Upper lobe of left lung (tissue), 6 donors: ENCODE data around the gene NOTCH3. TPM values are rescaled to one million over a fixed set of nuclear protein-coding genes. Genes with fewer than 3 reads are reported as not detected.
A peak's percentile ranks its signal among the peaks of the same experiment; 100 is the strongest.

Experiments
- ATAC-seq, 2 donors: fragments of 200-7000 bp; cut with Tn5 transposase; one replicate each; pipeline ENCODE4 v1.9.1; 2022; ENCODE audit warnings: mild to moderate bottlenecking in 2 of 2, moderate library complexity in 2 of 2; ENCODE audit not compliant: low FRiP score in 2 of 2
- DNase-seq, 2 donors: peaks; one replicate each; pipeline ENCODE4 v3.0.0-alpha.2; 2019 to 2020
- H3K27ac ChIP-seq, 4 donors: fragments of 200-600 bp; sonication (generic); one replicate each; pipeline ENCODE4 v1.5.1; 2016 to 2019
- H3K27me3 ChIP-seq, 4 donors: fragments of 200-600 bp; sonication (generic); one replicate each; pipeline ENCODE4 v1.5.1; 2017 to 2019
- H3K36me3 ChIP-seq, 4 donors: fragments of 200-600 bp; sonication (generic); one replicate each; pipeline ENCODE4 v1.5.1; 2016 to 2019
- H3K4me1 ChIP-seq, 4 donors: fragments of 200-600 bp; sonication (generic); one replicate each; pipeline ENCODE4 v1.5.1; 2018 to 2019
- H3K4me3 ChIP-seq, 4 donors: fragments of 200-600 bp; sonication (generic); one replicate each; pipeline ENCODE4 v1.5.1; 2017 to 2019; ENCODE audit warnings: mild to moderate bottlenecking in 2 of 4, moderate library complexity in 1 of 4
- H3K9me3 ChIP-seq, 4 donors: fragments of 200-600 bp; sonication (generic); one replicate each; pipeline ENCODE4 v1.5.1; 2018 to 2019
- CTCF ChIP-seq, 6 experiments: fragments of 450-650 bp in 4 of 6; fragments of 200-600 bp in 2 of 6; sonication (generic) in 2 of 6; IDR thresholded peaks; one replicate each; pipeline ENCODE4 v1.5.1; 2016 to 2019; ENCODE audit warnings: antibody characterized with exemption in 6 of 6
- EP300 ChIP-seq, 4 donors: sonication (generic); formaldehyde crosslinking; IDR thresholded peaks; one replicate each; pipeline ENCODE4 v1.5.1; 2017; ENCODE audit warnings: antibody characterized with exemption in 4 of 4, control low read depth in 2 of 4
- POLR2A ChIP-seq, 4 donors: fragments of 450-650 bp; IDR thresholded peaks; one replicate each; pipeline ENCODE4 v1.5.1; 2016 to 2017; ENCODE audit warnings: antibody characterized with exemption in 4 of 4, mild to moderate bottlenecking in 2 of 4
- POLR2AphosphoS5 ChIP-seq, 2 donors: sonication (generic); formaldehyde crosslinking; IDR thresholded peaks; one replicate each; pipeline ENCODE4 v1.5.1; 2017; ENCODE audit warnings: antibody characterized with exemption in 2 of 2
- WGBS, 2 donors: methylation state at CpG; one replicate each; pipeline ENCODE4 v1.1.5; 2017 to 2018; 5-methylcytosine and 5-hydroxymethylcytosine counted together
- total RNA-seq, 6 donors: library from RNA; depleted of rRNA in 4 of 6; stranded (reverse); fragments of >200 nt in 4 of 6; gene quantifications; one replicate each; pipeline versions ENCODE4 v1.1.0 to v1.2.1, GENCODE V29; 2016 to 2021
- donor health status: DM: no; HTN: no; CAD: no; lungs with moderate emphysema.
- donor health status: DM: no; HTN: yes; CAD: no; lungs with severe emphysema.

NOTCH3 gene
- total RNA-seq, 6 donors from 2014 or later = 23.9 to 56.6 (median 43.1) TPM

GRCh38 chr19:15248648-15249527 lies 48.1 kb upstream of the NOTCH3 start:
- Histone ChIP-seq H3K27ac (peak overlapping the region; percentile 80 to 90 (median 84)), H3K36me3 (peaks cover 26 to 99% (median 80%) of the 10 kb centered on the region in 4 donors), H3K4me3 (no peak overlapping the region), H3K4me1 (peaks cover 38 to 50% (median 46%) of the 10 kb centered on the region in 4 donors), H3K9me3 (no peaks in the 10 kb centered on the region), H3K27me3 (no peaks in the 10 kb centered on the region)
- ATAC-seq (peak; percentile 57 to 63), DNase-seq (peak; percentile 54 to 90)
- TF ChIP-seq POLR2A (IDR thresholded peaks at IDR 0.05) = no peak
- peak in 1 of 4 donors; percentile 1 for TF ChIP-seq EP300 (IDR thresholded peaks at IDR 0.05)
- peak in 1 of 6 experiments; percentile 0 for TF ChIP-seq CTCF (IDR thresholded peaks at IDR 0.05)
- TF ChIP-seq POLR2AphosphoS5 (IDR thresholded peaks at IDR 0.05) = peak in 1 of 2 donors; percentile 29
- WGBS, 2 donors = 82 to 83% methylated on average over 14 to 19 of the region's 19 CpGs

GRCh38 chr19:15248106-15248505 lies 47.3 kb upstream of the NOTCH3 start:
- H3K9me3 ChIP-seq = no peaks in the 10 kb centered on the region
- no peaks in the 10 kb centered on the region for H3K27me3 ChIP-seq
- H3K4me1 ChIP-seq = peaks cover 38 to 50% (median 46%) of the 10 kb centered on the region in 4 donors
- peaks cover 23 to 99% (median 80%) of the 10 kb centered on the region in 4 donors for H3K36me3 ChIP-seq
- no peak for ATAC-seq
- no peak overlapping the region for H3K4me3 ChIP-seq
- DNase-seq = no peak
- H3K27ac ChIP-seq = peak overlapping the region; percentile 80 to 90 (median 84)
- WGBS, 2 donors = 81 to 88% methylated on average over 3 to 5 of the region's 5 CpGs
- TF ChIP-seq POLR2A (IDR thresholded peaks at IDR 0.05) = no peak
- no peak for TF ChIP-seq POLR2AphosphoS5 (IDR thresholded peaks at IDR 0.05)
- TF ChIP-seq EP300 (IDR thresholded peaks at IDR 0.05) = no peak
- TF ChIP-seq CTCF (IDR thresholded peaks at IDR 0.05) = no peak

GRCh38 chr19:15247107-15248014 lies 46.6 kb upstream of the NOTCH3 start:
- DNase-seq (no peak), ATAC-seq (no peak)
- Histone ChIP-seq H3K27me3 (no peaks in the 10 kb centered on the region), H3K9me3 (no peaks in the 10 kb centered on the region), H3K27ac (peak overlapping the region; percentile 80 to 90 (median 84)), H3K4me1 (peaks cover 34 to 44% (median 39%) of the 10 kb centered on the region in 4 donors), H3K36me3 (peaks cover 16 to 98% (median 81%) of the 10 kb centered on the region in 4 donors), H3K4me3 (no peak overlapping the region)
- 70 to 74% methylated on average over 20 of the region's 20 CpGs for WGBS, 2 donors
- TF ChIP-seq EP300 (IDR thresholded peaks at IDR 0.05) (no peak), POLR2A (IDR thresholded peaks at IDR 0.05) (no peak), CTCF (IDR thresholded peaks at IDR 0.05) (no peak), POLR2AphosphoS5 (IDR thresholded peaks at IDR 0.05) (no peak)

- no peaks in the 10 kb centered on the region for H3K27me3 ChIP-seq
- H3K9me3 ChIP-seq = no peaks in the 10 kb centered on the region
- H3K4me3 ChIP-seq = no peak overlapping the region
- peak overlapping the region in 3 of 4 donors; percentile 47 to 90 (median 47) for H3K27ac ChIP-seq
- peaks cover 14 to 98% (median 79%) of the 10 kb centered on the region in 4 donors for H3K36me3 ChIP-seq
- peaks cover 24 to 37% (median 33%) of the 10 kb centered on the region in 4 donors for H3K4me1 ChIP-seq
- no peak for TF ChIP-seq POLR2A (IDR thresholded peaks at IDR 0.05)
- TF ChIP-seq EP300 (IDR thresholded peaks at IDR 0.05) = no peak
- no peak for TF ChIP-seq CTCF (IDR thresholded peaks at IDR 0.05)
- no peak for TF ChIP-seq POLR2AphosphoS5 (IDR thresholded peaks at IDR 0.05)
- 91 to 95% methylated on average over 5 of the region's 5 CpGs for WGBS, 2 donors
- ATAC-seq = no peak
- no peak for DNase-seq
These were observed 45.3 kb upstream of the NOTCH3 start for GRCh38 chr19:15246198-15246481.
